ENCODE data around the gene RETREG1. TPM values are rescaled to one million over a fixed set of nuclear protein-coding genes. Genes with fewer than 3 reads are reported as not detected.

Gene RETREG1
- total and polyA plus RNA-seq, 2 experiments from 2014 or later = 2.3 to 3.6 TPM

DNA sequence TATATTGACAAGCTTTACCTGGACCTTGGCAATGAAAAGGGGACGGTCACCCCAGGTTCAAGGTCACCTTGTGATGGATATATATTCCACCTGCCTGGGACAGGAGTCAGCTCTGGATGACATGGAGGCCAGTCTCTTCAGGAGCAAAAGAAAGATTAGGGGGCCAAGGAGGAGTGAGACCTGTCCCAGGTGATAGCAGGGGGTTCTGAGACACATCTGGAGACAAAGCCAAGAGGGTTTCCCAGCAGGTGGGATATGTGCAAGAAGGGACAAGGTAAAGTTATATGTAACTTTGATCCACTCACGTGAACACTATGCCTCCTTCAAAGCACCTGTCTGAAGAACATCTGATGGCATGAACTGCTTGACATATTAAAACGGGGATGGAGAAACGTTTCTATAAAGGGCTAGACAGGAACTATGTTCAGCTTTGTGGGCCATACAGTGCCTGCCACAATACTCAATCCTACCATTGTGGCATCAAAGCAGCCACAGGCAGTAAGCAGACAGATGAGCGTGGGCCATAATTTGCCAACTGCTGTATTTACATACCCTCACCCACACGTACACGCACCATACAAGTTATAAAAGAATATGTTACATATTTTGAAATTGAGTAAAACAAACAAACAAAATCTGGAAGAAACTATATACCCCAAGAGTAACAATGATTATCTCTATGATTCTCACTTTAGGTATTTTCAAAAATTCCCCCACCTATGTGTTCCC lies 88.3 kb downstream of the RETREG1 start:
- Histone ChIP-seq H3F3A (replicated peaks; ENCODE audit: low read depth) (no peaks in the 10 kb centered on the region), H3K79me2 (replicated peaks; ENCODE audit: insufficient read depth) (no peaks in the 10 kb centered on the region), H3K4me2 (no peak overlapping the region), H3K9me2 (ENCODE audit: insufficient read depth) (0 out of 2 replicates have a peak, but pooled peaks cover 2% of the 10 kb centered on the region), H3K4me1 (ENCODE audit: insufficient read depth) (no peaks in the 10 kb centered on the region), H2AFZ (no peak overlapping the region), H3K36me3 (ENCODE audit: insufficient read depth) (no peaks in the 10 kb centered on the region), H4K20me1 (replicated peaks; ENCODE audit: insufficient read depth) (no peaks in the 10 kb centered on the region), H3K27ac (ENCODE audit: low read depth) (no peak overlapping the region), H3K4me3 (no peak overlapping the region), H3K27me3 (ENCODE audit: insufficient read depth) (no peaks in the 10 kb centered on the region)
- no peaks in the 10 kb centered on the region for H3K4me1 Mint-ChIP-seq
- ATAC-seq = no peak
- H3K27ac Mint-ChIP-seq = no peak overlapping the region
- H3K36me3 Mint-ChIP-seq (ENCODE audit: low read depth) = no peaks in the 10 kb centered on the region
- peaks cover 4% of the 10 kb centered on the region for H3K27me3 Mint-ChIP-seq (ENCODE audit: insufficient read depth, low read depth, poor library complexity)
- DNase-seq (ENCODE audit: low spot score) = no peak
- TF ChIP-seq, protein P1, sequence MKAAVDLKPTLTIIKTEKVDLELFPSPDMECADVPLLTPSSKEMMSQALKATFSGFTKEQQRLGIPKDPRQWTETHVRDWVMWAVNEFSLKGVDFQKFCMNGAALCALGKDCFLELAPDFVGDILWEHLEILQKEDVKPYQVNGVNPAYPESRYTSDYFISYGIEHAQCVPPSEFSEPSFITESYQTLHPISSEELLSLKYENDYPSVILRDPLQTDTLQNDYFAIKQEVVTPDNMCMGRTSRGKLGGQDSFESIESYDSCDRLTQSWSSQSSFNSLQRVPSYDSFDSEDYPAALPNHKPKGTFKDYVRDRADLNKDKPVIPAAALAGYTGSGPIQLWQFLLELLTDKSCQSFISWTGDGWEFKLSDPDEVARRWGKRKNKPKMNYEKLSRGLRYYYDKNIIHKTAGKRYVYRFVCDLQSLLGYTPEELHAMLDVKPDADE (IDR thresholded peaks at IDR 0.05) = no peak
- TF ChIP-seq ZNF331 (CRISPR knock-in tag; IDR thresholded peaks at IDR 0.05; ENCODE audit: low read depth) = no peak
- TF ChIP-seq, protein P2, sequence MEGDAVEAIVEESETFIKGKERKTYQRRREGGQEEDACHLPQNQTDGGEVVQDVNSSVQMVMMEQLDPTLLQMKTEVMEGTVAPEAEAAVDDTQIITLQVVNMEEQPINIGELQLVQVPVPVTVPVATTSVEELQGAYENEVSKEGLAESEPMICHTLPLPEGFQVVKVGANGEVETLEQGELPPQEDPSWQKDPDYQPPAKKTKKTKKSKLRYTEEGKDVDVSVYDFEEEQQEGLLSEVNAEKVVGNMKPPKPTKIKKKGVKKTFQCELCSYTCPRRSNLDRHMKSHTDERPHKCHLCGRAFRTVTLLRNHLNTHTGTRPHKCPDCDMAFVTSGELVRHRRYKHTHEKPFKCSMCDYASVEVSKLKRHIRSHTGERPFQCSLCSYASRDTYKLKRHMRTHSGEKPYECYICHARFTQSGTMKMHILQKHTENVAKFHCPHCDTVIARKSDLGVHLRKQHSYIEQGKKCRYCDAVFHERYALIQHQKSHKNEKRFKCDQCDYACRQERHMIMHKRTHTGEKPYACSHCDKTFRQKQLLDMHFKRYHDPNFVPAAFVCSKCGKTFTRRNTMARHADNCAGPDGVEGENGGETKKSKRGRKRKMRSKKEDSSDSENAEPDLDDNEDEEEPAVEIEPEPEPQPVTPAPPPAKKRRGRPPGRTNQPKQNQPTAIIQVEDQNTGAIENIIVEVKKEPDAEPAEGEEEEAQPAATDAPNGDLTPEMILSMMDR (conservative IDR thresholded peaks at IDR 0.05; ENCODE audit: low read depth in 2 of 2) = no peak
- TF ChIP-seq EZH2phosphoT487 (IDR thresholded peaks at IDR 0.05; ENCODE audit: unreplicated experiment) = no peak
- TF ChIP-seq STAT1 (IDR thresholded peaks at IDR 0.05; ENCODE audit: unreplicated experiment) = no peak
- TF ChIP-seq EZH2 (IDR thresholded peaks at IDR 0.05; ENCODE audit: low read depth, unreplicated experiment) = no peak
- TF ChIP-seq JUNB (IDR thresholded peaks at IDR 0.05; ENCODE audit: unreplicated experiment) = no peak
- TF ChIP-seq, protein P3, sequence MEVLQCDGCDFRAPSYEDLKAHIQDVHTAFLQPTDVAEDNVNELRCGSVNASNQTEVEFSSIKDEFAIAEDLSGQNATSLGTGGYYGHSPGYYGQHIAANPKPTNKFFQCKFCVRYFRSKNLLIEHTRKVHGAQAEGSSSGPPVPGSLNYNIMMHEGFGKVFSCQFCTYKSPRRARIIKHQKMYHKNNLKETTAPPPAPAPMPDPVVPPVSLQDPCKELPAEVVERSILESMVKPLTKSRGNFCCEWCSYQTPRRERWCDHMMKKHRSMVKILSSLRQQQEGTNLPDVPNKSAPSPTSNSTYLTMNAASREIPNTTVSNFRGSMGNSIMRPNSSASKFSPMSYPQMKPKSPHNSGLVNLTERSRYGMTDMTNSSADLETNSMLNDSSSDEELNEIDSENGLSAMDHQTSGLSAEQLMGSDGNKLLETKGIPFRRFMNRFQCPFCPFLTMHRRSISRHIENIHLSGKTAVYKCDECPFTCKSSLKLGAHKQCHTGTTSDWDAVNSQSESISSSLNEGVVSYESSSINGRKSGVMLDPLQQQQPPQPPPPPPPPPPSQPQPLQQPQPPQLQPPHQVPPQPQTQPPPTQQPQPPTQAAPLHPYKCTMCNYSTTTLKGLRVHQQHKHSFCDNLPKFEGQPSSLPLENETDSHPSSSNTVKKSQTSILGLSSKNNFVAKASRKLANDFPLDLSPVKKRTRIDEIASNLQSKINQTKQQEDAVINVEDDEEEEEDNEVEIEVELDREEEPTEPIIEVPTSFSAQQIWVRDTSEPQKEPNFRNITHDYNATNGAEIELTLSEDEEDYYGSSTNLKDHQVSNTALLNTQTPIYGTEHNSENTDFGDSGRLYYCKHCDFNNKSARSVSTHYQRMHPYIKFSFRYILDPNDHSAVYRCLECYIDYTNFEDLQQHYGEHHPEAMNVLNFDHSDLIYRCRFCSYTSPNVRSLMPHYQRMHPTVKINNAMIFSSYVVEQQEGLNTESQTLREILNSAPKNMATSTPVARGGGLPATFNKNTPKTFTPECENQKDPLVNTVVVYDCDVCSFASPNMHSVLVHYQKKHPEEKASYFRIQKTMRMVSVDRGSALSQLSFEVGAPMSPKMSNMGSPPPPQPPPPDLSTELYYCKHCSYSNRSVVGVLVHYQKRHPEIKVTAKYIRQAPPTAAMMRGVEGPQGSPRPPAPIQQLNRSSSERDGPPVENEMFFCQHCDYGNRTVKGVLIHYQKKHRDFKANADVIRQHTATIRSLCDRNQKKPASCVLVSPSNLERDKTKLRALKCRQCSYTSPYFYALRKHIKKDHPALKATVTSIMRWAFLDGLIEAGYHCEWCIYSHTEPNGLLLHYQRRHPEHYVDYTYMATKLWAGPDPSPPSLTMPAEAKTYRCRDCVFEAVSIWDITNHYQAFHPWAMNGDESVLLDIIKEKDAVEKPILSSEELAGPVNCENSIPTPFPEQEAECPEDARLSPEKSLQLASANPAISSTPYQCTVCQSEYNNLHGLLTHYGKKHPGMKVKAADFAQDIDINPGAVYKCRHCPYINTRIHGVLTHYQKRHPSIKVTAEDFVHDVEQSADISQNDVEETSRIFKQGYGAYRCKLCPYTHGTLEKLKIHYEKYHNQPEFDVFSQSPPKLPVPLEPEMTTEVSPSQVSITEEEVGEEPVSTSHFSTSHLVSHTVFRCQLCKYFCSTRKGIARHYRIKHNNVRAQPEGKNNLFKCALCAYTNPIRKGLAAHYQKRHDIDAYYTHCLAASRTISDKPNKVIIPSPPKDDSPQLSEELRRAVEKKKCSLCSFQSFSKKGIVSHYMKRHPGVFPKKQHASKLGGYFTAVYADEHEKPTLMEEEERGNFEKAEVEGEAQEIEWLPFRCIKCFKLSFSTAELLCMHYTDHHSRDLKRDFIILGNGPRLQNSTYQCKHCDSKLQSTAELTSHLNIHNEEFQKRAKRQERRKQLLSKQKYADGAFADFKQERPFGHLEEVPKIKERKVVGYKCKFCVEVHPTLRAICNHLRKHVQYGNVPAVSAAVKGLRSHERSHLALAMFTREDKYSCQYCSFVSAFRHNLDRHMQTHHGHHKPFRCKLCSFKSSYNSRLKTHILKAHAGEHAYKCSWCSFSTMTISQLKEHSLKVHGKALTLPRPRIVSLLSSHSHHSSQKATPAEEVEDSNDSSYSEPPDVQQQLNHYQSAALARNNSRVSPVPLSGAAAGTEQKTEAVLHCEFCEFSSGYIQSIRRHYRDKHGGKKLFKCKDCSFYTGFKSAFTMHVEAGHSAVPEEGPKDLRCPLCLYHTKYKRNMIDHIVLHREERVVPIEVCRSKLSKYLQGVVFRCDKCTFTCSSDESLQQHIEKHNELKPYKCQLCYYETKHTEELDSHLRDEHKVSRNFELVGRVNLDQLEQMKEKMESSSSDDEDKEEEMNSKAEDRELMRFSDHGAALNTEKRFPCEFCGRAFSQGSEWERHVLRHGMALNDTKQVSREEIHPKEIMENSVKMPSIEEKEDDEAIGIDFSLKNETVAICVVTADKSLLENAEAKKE (CRISPR knock-in tag; IDR thresholded peaks at IDR 0.05) = no peak
- TF ChIP-seq POLR2AphosphoS5 (IDR thresholded peaks at IDR 0.05; ENCODE audit: low read depth) = no peak
- no peak for TF ChIP-seq NANOG (IDR thresholded peaks at IDR 0.05; ENCODE audit: borderline replicate concordance)
- no peak overlapping the region for H3K4me3 Mint-ChIP-seq
- no peaks in the 10 kb centered on the region for H3K9me3 Mint-ChIP-seq

Measured in GM23338 (cell line).